CD1c-positive myeloid dendritic cell (primary cell): ENCODE data around the gene CHN2.
"Not testable (repeated sequence)": the region's sequence is repeated elsewhere in the genome, so short reads cannot be mapped to it uniquely, and the experiment has no call there.

Experiments
- DNase-seq: peaks from one replicate; pipeline ENCODE4 v3.0.0-alpha.2; 2016; ENCODE audit errors: extremely low spot score

The CHN2 gene

DNA sequence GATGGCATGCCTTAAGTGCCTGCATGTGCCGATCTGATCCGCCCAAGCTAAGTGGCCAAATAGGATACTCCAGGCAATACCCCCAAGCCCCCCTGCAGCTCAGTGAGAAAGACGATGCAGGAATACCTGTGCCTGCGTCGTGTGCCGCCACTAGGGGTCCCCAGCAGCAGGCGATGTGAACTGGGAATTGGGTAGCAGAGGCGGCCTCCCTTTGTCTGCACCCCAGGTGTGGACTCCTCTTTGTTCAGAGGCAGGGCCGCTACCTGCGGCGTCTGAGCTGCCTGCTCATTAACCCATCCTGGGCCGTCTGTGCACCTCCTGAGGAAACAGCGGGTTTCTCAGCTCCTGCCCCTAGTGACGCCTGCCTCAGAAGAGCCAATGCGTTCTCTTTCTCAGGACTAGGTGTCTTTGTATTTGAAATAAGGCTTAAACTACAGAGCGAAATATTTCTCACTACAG lies 4.8 kb upstream of the CHN2 start:
- peak; percentile 44 for DNase-seq

GRCh38 chr7:29190349-29191045 lies 4.1 kb upstream of the CHN2 start:
- DNase-seq = no peak

GRCh38 chr7:29192323-29192722 lies 2.3 kb upstream of the CHN2 start:
- no peak for DNase-seq

- DNase-seq = no peak
These were observed 1.8 kb upstream of the CHN2 start for GRCh38 chr7:29192811-29193210.

- no peak for DNase-seq
These were observed 1.0 kb upstream of the CHN2 start for GRCh38 chr7:29193316-29194205.

GRCh38 chr7:29194206-29194593 lies 375 bp upstream of the CHN2 start:
- peak; percentile 36 for DNase-seq

- no peak for DNase-seq
These were observed 1.6 kb downstream of the CHN2 start for GRCh38 chr7:29196191-29196590.

GRCh38 chr7:29196971-29197595 lies 2.5 kb downstream of the CHN2 start:
- peak; percentile 43 for DNase-seq

DNA sequence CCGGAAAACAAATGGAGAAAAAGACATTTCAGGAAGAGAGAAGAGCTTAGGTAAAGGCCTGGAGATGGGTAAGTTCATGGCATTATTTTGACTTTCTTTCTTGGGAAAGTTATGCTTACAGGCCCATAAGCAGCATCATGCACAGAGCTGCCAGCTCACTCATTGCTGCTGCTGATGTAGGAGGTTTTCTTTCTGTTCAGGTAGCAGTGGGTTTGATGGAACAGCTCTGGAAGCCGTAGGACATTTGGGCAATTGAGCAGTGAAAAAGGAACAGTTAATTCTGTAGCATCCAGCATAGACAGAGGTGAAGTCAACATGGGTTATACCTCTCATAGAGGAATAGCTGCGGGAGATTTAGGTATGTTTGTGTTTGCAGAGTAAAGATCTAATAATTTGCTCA lies 3.3 kb downstream of the CHN2 start:
- DNase-seq = no peak

GRCh38 chr7:29199776-29200175 lies 5.2 kb downstream of the CHN2 start:
- DNase-seq = no peak

GRCh38 chr7:29202651-29203069 lies 8.1 kb downstream of the CHN2 start:
- DNase-seq = peak; percentile 95

GRCh38 chr7:29204491-29205272 lies 10.1 kb downstream of the CHN2 start:
- no peak for DNase-seq

DNA sequence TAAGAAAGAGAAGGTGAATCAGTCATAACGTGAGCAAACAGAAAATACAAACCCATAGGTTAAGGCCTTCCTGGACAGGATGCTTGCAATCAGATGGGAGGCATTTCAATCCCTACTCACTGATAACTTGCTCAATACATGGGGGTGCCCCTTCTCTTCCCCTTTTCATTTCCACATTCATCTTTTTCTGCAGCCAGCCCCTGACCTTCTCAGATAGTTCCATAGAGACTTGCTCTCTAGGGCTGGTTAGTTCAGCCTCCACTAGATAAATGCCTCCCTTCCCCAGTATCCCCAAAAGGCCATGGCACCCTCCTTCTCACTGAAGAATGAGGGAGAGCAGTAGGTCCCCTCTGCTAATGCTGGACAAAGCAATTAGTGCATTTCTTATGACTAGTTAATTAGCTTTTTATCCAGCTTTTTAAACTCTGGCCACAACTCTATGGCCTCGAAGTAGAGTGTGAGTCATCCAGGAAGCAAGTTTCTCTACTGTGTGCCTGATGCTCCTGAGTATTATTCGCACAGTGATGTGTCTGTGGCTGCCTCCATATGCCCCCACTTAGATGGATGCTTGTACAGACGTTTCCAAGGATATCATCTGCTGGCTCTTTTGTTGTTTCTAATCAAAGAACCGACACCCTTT lies 12.7 kb downstream of the CHN2 start:
- DNase-seq = no peak

DNA sequence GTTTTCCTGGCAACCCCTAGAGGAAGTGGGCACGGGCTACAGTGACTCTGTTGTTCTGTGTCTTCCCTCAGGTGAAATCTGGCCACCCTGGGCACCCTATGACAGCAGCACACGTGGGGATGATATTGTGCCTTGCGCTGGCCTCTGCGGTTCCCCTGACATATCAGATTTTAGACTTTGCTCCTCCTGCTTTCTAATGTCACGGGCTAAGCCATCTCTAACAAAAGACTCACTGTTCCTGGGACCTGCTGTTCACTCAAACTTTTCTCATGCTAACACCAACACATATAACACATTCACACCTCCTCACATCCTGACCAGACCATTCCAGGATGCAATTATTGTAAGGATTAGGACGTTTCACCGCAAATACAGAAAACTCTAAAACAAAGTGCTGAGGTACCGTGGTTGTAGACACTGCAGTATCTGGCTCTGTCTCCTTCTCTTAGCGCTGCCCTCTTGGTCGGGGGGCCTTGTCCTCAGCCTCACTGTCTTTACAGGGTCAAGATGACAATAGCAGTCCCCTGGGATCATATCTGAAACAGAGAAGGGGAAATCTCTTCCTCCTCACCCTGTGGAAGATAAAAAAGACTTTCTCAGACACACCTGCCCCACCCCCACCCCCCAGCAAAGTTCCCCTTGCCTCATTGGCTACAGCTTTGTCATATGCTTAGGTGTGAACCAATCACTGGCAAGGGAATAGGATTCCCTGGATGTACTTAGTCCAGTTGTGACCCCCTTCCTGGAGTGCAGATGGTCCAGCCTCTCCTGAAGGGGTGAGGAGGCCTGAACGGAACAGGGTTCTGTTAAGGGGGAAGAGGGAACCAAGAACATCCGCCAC lies 14.1 kb downstream of the CHN2 start:
- DNase-seq = no peak

- DNase-seq = no peak
These were observed 15.2 kb downstream of the CHN2 start for GRCh38 chr7:29209745-29210144.

DNA sequence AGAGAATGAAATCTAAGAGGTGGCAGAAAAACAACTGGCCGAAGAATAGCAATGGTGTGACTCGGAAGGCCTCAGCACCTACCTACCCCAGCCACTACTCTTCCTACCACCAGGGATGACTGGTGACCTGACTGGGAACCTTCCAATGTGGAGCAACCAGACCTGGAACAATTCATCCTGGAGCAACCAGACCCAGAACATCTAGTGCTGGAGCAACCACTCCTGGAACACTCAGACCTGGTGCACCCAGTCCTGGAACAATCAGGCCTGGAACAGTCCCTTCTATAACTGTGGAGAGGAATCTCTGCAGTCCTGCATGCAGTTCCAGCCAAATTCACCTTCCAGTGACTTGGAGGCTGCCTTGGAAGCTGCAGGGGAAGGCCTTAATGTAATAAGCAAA lies 18.2 kb downstream of the CHN2 start:
- DNase-seq = not testable (repeated sequence)

DNA sequence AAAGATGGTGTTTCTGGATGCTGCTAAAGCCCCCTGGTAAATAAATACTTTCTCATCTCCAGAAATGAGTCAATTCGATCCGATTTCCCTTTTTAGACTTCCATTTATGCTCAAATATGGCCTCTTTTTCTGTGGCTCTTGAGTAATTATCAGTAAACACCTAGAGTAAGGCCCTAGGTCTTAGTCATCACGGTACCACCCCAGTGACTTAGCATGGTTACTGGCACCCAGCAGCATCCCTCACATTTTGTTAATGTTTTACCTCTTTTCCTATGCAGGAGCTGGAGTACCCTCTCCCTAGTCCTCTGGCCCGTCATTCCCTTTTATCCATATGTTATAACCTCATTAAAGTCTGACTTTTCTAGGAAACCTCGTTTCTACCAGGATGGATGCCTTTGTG lies 19.5 kb downstream of the CHN2 start:
- no peak for DNase-seq

DNA sequence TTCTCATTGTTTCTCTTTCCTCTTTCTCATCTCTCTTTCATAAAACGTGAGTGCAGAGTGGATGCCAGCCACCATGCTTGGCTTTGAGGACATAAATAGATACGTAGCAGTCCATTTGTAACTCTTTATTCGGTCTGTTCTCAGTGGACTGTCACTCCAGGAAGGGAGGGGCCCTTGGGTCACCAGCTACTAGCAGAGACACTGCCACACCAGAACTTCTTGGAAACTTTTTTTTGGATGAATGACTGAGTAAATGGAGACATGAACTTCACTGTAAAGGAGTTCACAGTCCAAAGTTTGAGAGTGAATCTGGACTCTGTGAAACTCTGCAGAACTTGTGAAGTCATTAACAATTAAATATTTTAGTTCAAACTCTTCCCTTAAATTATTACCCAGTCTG lies 20.2 kb downstream of the CHN2 start:
- DNase-seq = no peak

- no peak for DNase-seq
These were observed 21.6 kb downstream of the CHN2 start for GRCh38 chr7:29216128-29216527.

GRCh38 chr7:29217113-29217512 lies 22.5 kb downstream of the CHN2 start:
- no peak for DNase-seq
